MM.1S (cell line): ENCODE data around the gene DIP2C.

Experiments
- DNase-seq: peaks from one replicate; pipeline ENCODE4 v3.0.0-alpha.2; 2015
- H2AFZ ChIP-seq: fragments of 300-600 bp; sonication (generic); 2 replicates; pipeline ENCODE4 v1.6.0; 2016; ENCODE audit warnings: antibody characterized with exemption, low read length
- H3F3A ChIP-seq: fragments of 300-600 bp; sonication (generic); 2 replicates; pipeline ENCODE4 v1.6.1; 2016; ENCODE audit warnings: mild to moderate bottlenecking, antibody characterized with exemption, low read length, moderate library complexity, mixed read lengths; ENCODE audit not compliant: insufficient read depth
- H3K27ac ChIP-seq: fragments of 300-600 bp; sonication (generic); 2 replicates; pipeline ENCODE4 v1.5.1; 2016; ENCODE audit warnings: mild to moderate bottlenecking, low read length
- H3K27me3 ChIP-seq: fragments of 300-600 bp; sonication (generic); replicated peaks from 2 replicates; pipeline ENCODE4 v1.6.0; 2016; ENCODE audit warnings: low read length; ENCODE audit not compliant: insufficient read depth
- H3K36me3 ChIP-seq: fragments of 300-600 bp; sonication (generic); replicated peaks from 2 replicates; pipeline ENCODE4 v1.6.1; 2016; ENCODE audit warnings: mild to moderate bottlenecking, low read length, mixed read lengths; ENCODE audit not compliant: insufficient read depth
- H3K4me1 ChIP-seq: fragments of 300-600 bp; sonication (generic); 2 replicates; pipeline ENCODE4 v1.6.1; 2016; ENCODE audit warnings: low read length, mixed read lengths
- H3K4me2 ChIP-seq: fragments of 300-600 bp; sonication (generic); 2 replicates; pipeline ENCODE4 v1.6.0; 2016; ENCODE audit warnings: low read depth, low read length
- H3K4me3 ChIP-seq: fragments of 300-600 bp; sonication (generic); 2 replicates; pipeline ENCODE4 v1.5.1; 2016; ENCODE audit warnings: low read length, mixed read lengths
- H3K79me2 ChIP-seq: fragments of 300-600 bp; sonication (generic); 2 replicates; pipeline ENCODE4 v1.6.1; 2016; ENCODE audit warnings: mixed run types, low read length, mixed read lengths
- H3K9ac ChIP-seq: fragments of 300-600 bp; sonication (generic); 2 replicates; pipeline ENCODE4 v1.6.1; 2016; ENCODE audit warnings: low read length, mixed read lengths
- H3K9me2 ChIP-seq: fragments of 300-600 bp; sonication (generic); replicated peaks from 2 replicates; pipeline ENCODE4 v1.6.1; 2016; ENCODE audit warnings: mild to moderate bottlenecking, low read length, mixed read lengths; ENCODE audit not compliant: insufficient read depth
- H3K9me3 ChIP-seq: fragments of 300-600 bp; sonication (generic); replicated peaks from 2 replicates; pipeline ENCODE4 v1.6.1; 2016; ENCODE audit warnings: mild to moderate bottlenecking, low read length, mixed read lengths; ENCODE audit not compliant: insufficient read depth
- H4K20me1 ChIP-seq: fragments of 300-600 bp; sonication (generic); 2 replicates; pipeline ENCODE4 v1.6.1; 2016; ENCODE audit warnings: mild to moderate bottlenecking, low read length, moderate library complexity, mixed read lengths; ENCODE audit not compliant: insufficient read depth
- EZH2 ChIP-seq: fragments of 300-600 bp; sonication (generic); optimal IDR thresholded peaks from 2 replicates; pipeline ENCODE3; 2017; ENCODE audit warnings: low read depth, mild to moderate bottlenecking, antibody characterized with exemption, low read length, mixed read lengths
- EZH2phosphoT487 ChIP-seq: fragments of 300-600 bp; sonication (generic); IDR thresholded peaks from 2 replicates; pipeline ENCODE4 v1.6.1; 2018; ENCODE audit warnings: antibody characterized with exemption, low read length
- TF ChIP-seq, protein P1 (sequence below): fragments of 300-600 bp; sonication (generic); IDR thresholded peaks from 2 replicates; pipeline ENCODE4 v1.5.1; 2016; ENCODE audit warnings: antibody characterized with exemption, low read length, mixed read lengths

Gene DIP2C

DNA sequence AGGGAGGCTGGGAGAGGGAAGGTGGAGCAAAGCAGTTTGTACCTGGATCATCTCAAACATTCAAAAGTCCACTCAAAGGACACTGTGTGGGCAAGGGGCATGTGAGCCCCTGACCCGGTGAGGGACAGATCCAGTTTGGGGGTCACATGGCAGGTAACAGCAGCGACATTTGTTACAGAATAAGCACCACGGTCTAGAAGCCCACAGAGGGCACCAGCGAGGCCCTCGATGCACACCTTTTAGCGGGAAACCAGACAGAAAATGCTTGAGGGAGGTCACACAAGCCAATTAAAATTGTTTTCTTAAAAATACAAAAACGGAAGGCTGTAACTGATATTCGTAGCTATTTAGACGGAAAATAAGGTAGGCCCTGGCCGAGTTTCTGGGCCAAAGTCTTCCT is 409.8 kb downstream of the DIP2C start:
- Histone ChIP-seq H3K4me1 (peaks cover 12% of the 10 kb centered on the region), H2AFZ (no peak overlapping the region), H3K4me2 (no peak overlapping the region), H3K4me3 (no peak overlapping the region), H3K9ac (no peak overlapping the region), H3K27ac (no peak overlapping the region), H3K79me2 (no peaks in the 10 kb centered on the region), H3K36me3 (no peaks in the 10 kb centered on the region), H3F3A (peaks cover 7% of the 10 kb centered on the region; the same call in 1 of the 2 replicates), H3K9me2 (no peaks in the 10 kb centered on the region), H3K9me3 (no peaks in the 10 kb centered on the region), H3K27me3 (no peaks in the 10 kb centered on the region), H4K20me1 (no peaks in the 10 kb centered on the region)
- no peak for DNase-seq
- TF ChIP-seq EZH2: no peak
- TF ChIP-seq EZH2phosphoT487: no peak
- TF ChIP-seq, protein P1, sequence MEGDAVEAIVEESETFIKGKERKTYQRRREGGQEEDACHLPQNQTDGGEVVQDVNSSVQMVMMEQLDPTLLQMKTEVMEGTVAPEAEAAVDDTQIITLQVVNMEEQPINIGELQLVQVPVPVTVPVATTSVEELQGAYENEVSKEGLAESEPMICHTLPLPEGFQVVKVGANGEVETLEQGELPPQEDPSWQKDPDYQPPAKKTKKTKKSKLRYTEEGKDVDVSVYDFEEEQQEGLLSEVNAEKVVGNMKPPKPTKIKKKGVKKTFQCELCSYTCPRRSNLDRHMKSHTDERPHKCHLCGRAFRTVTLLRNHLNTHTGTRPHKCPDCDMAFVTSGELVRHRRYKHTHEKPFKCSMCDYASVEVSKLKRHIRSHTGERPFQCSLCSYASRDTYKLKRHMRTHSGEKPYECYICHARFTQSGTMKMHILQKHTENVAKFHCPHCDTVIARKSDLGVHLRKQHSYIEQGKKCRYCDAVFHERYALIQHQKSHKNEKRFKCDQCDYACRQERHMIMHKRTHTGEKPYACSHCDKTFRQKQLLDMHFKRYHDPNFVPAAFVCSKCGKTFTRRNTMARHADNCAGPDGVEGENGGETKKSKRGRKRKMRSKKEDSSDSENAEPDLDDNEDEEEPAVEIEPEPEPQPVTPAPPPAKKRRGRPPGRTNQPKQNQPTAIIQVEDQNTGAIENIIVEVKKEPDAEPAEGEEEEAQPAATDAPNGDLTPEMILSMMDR: no peak

DNA sequence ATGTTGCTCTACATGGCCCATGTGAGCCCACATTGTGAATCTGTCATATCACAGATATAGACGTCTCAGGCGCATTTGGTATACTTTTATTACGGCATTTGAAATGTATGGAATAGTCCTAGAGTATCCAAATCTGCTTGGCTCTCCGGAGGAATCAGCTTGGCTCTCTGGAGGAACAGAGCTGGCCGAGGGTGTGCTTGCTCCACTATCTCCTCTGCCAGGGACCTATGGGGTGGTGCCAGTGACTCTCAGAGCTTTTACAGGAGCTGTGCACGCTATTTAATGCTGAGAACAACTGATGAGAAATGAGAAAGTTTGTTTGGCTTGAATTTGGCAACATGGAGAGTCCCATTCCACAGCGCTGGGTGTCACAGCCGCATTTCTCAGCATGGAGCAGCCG is 410.2 kb downstream of the DIP2C start:
- DNase-seq: no peak
- Histone ChIP-seq H3K9me2 (no peaks in the 10 kb centered on the region), H3K27me3 (no peaks in the 10 kb centered on the region), H3K4me3 (no peak overlapping the region), H3K27ac (no peak overlapping the region), H3K79me2 (no peaks in the 10 kb centered on the region), H3K4me2 (no peak overlapping the region), H3K36me3 (no peaks in the 10 kb centered on the region), H3K4me1 (peaks cover 9% of the 10 kb centered on the region), H3K9me3 (no peaks in the 10 kb centered on the region), H3F3A (peaks cover 3% of the 10 kb centered on the region; the same call in 1 of the 2 replicates), H2AFZ (no peak overlapping the region), H3K9ac (no peak overlapping the region), H4K20me1 (no peaks in the 10 kb centered on the region)
- TF ChIP-seq EZH2phosphoT487 (no peak), EZH2 (no peak)
- TF ChIP-seq, protein P1: no peak

DNA sequence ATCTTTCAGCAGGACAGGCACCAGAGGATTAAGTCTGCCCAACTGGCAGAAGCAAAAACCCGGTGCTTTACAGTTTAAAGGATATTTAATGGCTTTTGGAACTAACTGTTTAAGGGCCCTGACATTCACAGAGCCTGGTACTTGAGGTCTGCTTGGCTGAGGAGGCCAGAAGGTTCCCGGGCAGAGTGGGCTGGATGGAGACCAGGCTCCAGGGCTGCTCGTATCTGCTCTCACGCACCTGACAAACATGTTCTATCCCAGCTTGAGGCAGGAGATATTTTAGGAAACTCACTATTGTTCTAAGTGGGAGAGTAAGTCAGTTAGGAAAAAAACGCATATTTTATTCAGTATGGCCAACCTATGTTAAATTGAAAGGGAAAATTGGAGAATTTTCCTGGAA is 410.8 kb downstream of the DIP2C start:
- TF ChIP-seq, protein P1: no peak
- TF ChIP-seq EZH2: no peak
- TF ChIP-seq EZH2phosphoT487: no peak
- no peak overlapping the region for H3K9ac ChIP-seq
- H4K20me1 ChIP-seq: no peaks in the 10 kb centered on the region
- no peaks in the 10 kb centered on the region for H3K9me2 ChIP-seq
- no peaks in the 10 kb centered on the region for H3F3A ChIP-seq
- DNase-seq: no peak
- no peak overlapping the region for H3K4me3 ChIP-seq
- H3K4me1 ChIP-seq: peaks cover 4% of the 10 kb centered on the region; the same call in 1 of the 2 replicates
- H3K9me3 ChIP-seq: no peaks in the 10 kb centered on the region
- H3K79me2 ChIP-seq: no peaks in the 10 kb centered on the region
- H2AFZ ChIP-seq: no peak overlapping the region
- no peak overlapping the region for H3K4me2 ChIP-seq
- H3K27ac ChIP-seq: no peak overlapping the region
- H3K27me3 ChIP-seq: no peaks in the 10 kb centered on the region
- no peaks in the 10 kb centered on the region for H3K36me3 ChIP-seq
